GM12874 (cell line): Measurements from ENCODE around the gene PRF1.

Source experiments
- CTCF ChIP-seq: IDR thresholded peaks from 2 replicates; pipeline ENCODE4 v1.5.1; 2011; ENCODE audit warnings: low read depth, mild to moderate bottlenecking, control low read depth, low read length, moderate library complexity; ENCODE audit not compliant: insufficient read depth

The PRF1 gene

DNA sequence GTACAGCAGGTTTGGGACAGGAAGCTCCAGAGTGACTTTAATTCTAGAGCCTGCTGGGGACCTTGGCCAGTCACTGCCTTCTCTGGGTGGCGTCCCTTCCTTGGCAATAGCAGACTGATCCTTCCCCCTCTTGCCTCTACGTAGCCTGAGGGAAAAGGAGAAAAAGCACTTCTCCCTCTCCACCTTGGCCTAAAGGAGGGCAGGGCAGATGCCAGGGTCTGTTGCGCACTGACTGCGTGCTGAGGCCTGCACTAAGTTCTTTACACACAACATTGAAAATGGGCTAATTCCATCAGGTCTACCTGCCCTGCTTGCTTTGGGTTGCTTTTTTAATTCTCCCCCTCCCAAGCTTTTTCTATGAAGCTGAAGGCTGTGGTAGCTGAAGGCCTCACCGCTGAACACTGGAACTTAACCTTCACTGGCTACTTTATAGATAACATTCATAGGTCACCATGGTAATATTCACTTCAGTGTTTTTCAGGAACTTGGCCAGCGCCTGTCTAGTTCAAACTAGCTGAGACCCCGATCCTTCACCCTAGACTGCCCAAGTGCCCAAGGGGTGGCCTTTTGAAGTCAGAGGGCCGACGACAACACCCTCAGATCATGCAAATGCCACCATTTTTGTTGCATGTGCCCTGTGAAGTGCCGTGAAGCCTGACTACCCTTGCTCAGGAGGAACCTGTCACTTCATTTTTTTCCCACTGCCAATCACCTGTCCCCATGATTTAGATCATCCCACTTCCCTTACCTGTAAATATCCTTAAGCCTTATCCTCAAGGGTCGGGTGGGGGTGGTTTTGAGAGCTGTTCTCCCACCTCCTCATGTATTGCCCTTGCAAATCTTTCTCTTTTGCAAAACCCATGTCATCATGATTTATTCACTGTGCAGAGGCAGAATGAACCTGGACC, 28.7 kb downstream of the PRF1 start:
- no peak for TF ChIP-seq CTCF

DNA sequence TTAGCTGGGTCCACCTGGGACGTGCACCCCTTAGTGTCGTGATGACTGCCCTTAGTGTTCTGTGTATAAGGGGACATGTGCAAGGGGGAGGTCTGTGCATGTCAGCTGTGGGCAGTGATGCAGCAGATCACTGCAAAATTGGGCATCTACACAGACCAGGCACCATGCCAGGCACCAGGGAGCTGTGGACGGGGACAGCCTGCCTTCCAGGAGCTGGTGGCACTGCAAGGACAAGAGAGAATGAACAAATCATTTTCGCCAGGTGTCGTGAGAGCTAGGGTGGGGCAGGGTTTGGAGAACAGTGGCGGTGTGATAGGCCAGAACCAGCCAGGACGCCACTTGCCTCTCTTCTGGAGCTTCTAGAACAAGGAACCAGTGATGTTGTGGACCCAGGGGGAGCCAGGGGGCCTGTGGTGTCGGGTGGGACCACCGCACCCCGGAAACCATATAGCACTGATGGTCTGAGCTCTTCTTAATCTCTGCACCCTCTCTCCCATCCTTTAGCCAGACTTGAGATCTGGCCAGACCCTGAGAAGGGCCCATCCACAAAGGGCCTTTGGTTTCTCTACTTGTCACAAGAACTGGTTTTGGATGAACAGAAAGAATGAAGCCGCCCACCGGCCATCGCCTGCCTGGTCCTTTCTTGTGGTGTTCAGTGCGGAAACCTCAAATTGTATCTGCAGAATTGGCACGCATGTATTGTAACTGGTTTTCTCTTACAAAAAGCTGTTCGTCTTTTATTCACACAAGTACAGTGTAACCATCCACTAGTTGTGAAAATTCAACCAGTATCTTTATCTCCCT, 30.7 kb downstream of the PRF1 start:
- no peak for TF ChIP-seq CTCF

DNA sequence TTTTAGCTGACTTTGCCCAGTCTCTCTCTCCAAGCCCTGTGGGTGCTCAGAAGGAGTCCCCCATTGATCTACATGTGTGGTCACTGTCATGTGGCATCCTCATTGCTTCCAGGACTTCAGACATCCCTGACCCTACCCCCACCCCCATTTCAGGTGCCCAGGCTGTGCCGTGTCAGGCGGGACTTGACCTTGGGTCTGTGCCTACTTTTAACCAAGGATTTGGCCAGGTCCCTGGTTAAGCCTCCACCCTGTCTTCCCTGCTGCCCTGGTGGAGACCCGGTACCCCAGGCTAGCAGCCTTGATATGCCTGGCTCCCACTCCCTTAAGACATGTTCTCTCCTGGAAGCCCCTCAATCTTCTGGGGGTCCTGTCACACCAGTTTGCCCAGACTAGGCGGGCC, 31.3 kb downstream of the PRF1 start:
- TF ChIP-seq CTCF, result no peak

DNA sequence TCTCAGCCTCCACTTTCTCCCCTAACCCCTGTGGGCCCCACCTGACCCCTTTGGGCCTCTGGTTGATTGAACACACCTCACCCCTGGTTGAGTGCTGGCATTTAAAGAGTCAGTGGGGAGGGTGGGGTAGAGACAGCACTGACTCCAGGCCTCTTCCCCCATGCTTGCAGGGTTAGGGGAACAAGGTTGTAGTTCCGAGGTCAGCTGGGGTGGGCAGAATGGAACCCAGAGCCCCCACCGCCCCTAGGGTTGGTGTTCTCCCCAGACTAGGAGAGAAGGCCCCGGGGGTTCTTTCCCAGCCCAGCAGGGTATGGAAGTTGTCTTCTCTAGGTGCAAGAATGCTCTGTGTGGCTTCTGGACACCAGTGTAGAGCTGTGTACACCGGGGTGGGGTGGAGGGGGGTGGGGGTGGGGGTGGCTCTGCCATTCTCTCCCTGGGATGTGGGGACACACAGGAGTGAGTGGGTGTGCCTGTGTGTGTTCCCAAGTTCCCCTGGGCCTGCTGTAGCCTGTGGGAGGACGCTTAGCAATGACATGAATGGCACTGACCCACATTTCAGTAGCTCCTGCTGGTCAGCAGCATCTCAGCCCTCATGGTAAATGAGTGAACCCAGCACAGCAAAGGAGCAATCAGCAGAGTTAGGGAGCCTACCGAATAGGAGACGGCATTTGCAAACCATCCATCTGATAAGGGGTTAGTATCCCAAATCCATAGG, 33.6 kb downstream of the PRF1 start:
- no peak for TF ChIP-seq CTCF

DNA sequence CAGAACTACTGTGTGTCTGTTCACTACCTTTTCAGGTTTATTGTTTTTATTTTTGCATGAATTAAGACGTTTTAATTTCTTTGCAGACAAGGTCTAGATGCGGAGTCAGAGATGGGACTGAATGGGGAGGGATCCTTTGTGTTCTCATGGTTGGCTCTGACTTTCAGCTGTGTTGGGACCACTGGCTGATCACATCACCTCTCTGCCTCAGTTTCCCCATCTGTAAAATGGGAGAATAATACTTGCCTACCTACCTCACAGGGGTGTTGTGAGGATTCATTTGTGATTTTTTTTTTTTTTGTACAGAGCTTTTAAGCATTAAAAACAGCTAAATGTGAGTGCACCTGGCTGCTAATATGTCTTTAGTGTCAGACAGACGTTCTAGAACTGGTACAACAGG, 34.4 kb downstream of the PRF1 start:
- no peak for TF ChIP-seq CTCF

GRCh38 chr10:70567603-70568002, 34.9 kb downstream of the PRF1 start:
- no peak for TF ChIP-seq CTCF
